HEK293 (cell line): ENCODE measurements around the gene NLGN1.

Experiments
- CTCF ChIA-PET: fragments of 350-600 bp; formaldehyde crosslinking; extraction: SDS; loops from one replicate; lab custom pipeline; 2021; ENCODE audit warnings: antibody characterized with exemption; lab: Yijun Ruan, JAX
- POLR2A ChIA-PET: fragments of 300-600 bp; formaldehyde crosslinking; extraction: SDS; loops from one replicate; lab custom pipeline; 2020; ENCODE audit warnings: antibody characterized with exemption, inconsistent platforms; lab: Yijun Ruan, JAX
- H3K27ac ChIP-seq: fragments of 200-500 bp; sonication (Bioruptor generic); 2 replicates; pipeline ENCODE4 v1.5.1; 2014; ENCODE audit warnings: low read depth, low read length, control low read depth, inconsistent platforms; ENCODE audit errors: extremely low read depth
- H3K36me3 ChIP-seq, 2 experiments: fragments of 200-500 bp in 1 of 2; sonication (Bioruptor generic) in 1 of 2; 1 replicate in 1 of 2; 2 replicates in 1 of 2; pipeline ENCODE4 v1.5.1; 2014 to 2017; ENCODE audit warnings: inconsistent platforms in 2 of 2, low read length in 2 of 2; ENCODE audit not compliant: control insufficient read depth in 2 of 2, insufficient read depth in 1 of 2
- H3K4me1 ChIP-seq: fragments of 200-500 bp; sonication (Bioruptor generic); 2 replicates; pipeline ENCODE4 v1.5.1; 2014; ENCODE audit warnings: mild to moderate bottlenecking, low read length, inconsistent platforms; ENCODE audit not compliant: control insufficient read depth, insufficient read depth
- H3K4me3 ChIP-seq: 2 replicates; pipeline ENCODE4 v1.5.1; 2011; ENCODE audit warnings: low read depth, mild to moderate bottlenecking, control low read depth, low read length, moderate library complexity
- H3K9me3 ChIP-seq: fragments of 200-500 bp; sonication (Bioruptor generic); 2 replicates; pipeline ENCODE4 v1.5.1; 2014; ENCODE audit warnings: low read depth, low read length, inconsistent platforms; ENCODE audit not compliant: control insufficient read depth, insufficient read depth
- SETDB1 ChIP-seq: IDR thresholded peaks from one replicate; pipeline ENCODE4 v1.6.1; 2017; ENCODE audit warnings: mild to moderate bottlenecking, low read length, moderate library complexity, mixed read lengths; ENCODE audit not compliant: insufficient read length
- ZBTB49 ChIP-seq: fragments of 450-650 bp; formaldehyde crosslinking; IDR thresholded peaks from 2 replicates; pipeline ENCODE4 v1.5.1; 2016; ENCODE audit warnings: missing biosample characterization, missing genetic modification characterization, low read depth
- ZBTB6 ChIP-seq: fragments of 450-650 bp; formaldehyde crosslinking; IDR thresholded peaks from 2 replicates; pipeline ENCODE4 v1.5.1; 2017; ENCODE audit warnings: missing biosample characterization, missing genetic modification characterization
- ZNF132 ChIP-seq: fragments of 450-650 bp; formaldehyde crosslinking; IDR thresholded peaks from 2 replicates; pipeline ENCODE4 v1.5.1; 2017; ENCODE audit warnings: missing biosample characterization, missing genetic modification characterization, borderline replicate concordance
- ZNF138 ChIP-seq: fragments of 450-650 bp; formaldehyde crosslinking; IDR thresholded peaks from 2 replicates; pipeline ENCODE4 v1.5.1; 2016; ENCODE audit warnings: missing biosample characterization, missing genetic modification characterization, borderline replicate concordance
- ZNF148 ChIP-seq: fragments of 450-650 bp; formaldehyde crosslinking; IDR thresholded peaks from 2 replicates; pipeline ENCODE4 v1.5.0; 2017; ENCODE audit warnings: missing biosample characterization, missing genetic modification characterization, borderline replicate concordance
- ZNF266 ChIP-seq: fragments of 450-650 bp; formaldehyde crosslinking; IDR thresholded peaks from 2 replicates; pipeline ENCODE4 v1.5.1; 2016; ENCODE audit warnings: missing biosample characterization, missing genetic modification characterization, low read depth
- ZNF280C ChIP-seq: fragments of 450-650 bp; formaldehyde crosslinking; IDR thresholded peaks from 2 replicates; pipeline ENCODE4 v1.5.1; 2016; ENCODE audit warnings: missing biosample characterization, missing genetic modification characterization
- ZNF292 ChIP-seq: fragments of 450-650 bp; formaldehyde crosslinking; IDR thresholded peaks from 2 replicates; pipeline ENCODE4 v1.5.1; 2016; ENCODE audit warnings: low read depth, missing biosample characterization, missing genetic modification characterization, borderline replicate concordance
- ZNF311 ChIP-seq: fragments of 450-650 bp; formaldehyde crosslinking; IDR thresholded peaks from 2 replicates; pipeline ENCODE4 v1.5.1; 2017; ENCODE audit warnings: missing biosample characterization, missing genetic modification characterization, borderline replicate concordance
- ZNF341 ChIP-seq: fragments of 450-650 bp; formaldehyde crosslinking; IDR thresholded peaks from 2 replicates; pipeline ENCODE4; 2016; ENCODE audit warnings: low read depth, missing biosample characterization, missing genetic modification characterization
- ZNF416 ChIP-seq: fragments of 450-650 bp; formaldehyde crosslinking; IDR thresholded peaks from 2 replicates; pipeline ENCODE4 v1.5.1; 2016; ENCODE audit warnings: missing biosample characterization, missing genetic modification characterization
- ZNF514 ChIP-seq: fragments of 450-650 bp; formaldehyde crosslinking; IDR thresholded peaks from 2 replicates; pipeline ENCODE4 v1.5.1; 2016; ENCODE audit warnings: missing biosample characterization, missing genetic modification characterization
- ZNF529 ChIP-seq: fragments of 450-650 bp; formaldehyde crosslinking; IDR thresholded peaks from 2 replicates; pipeline ENCODE4 v1.5.1; 2017; ENCODE audit warnings: missing genetic modification characterization, missing biosample characterization; ENCODE audit not compliant: insufficient replicate concordance
- ZNF530 ChIP-seq: fragments of 450-650 bp; formaldehyde crosslinking; IDR thresholded peaks from 2 replicates; pipeline ENCODE4 v1.5.1; 2016; ENCODE audit warnings: low read depth, missing biosample characterization, missing genetic modification characterization
- ZNF585B ChIP-seq: fragments of 450-650 bp; formaldehyde crosslinking; IDR thresholded peaks from 2 replicates; pipeline ENCODE4 v1.5.1; 2016; ENCODE audit warnings: missing biosample characterization, missing genetic modification characterization
- ZNF704 ChIP-seq: fragments of 450-650 bp; formaldehyde crosslinking; IDR thresholded peaks from 2 replicates; pipeline ENCODE4 v1.5.1; 2016; ENCODE audit warnings: missing biosample characterization, missing genetic modification characterization
- ZNF785 ChIP-seq: fragments of 450-650 bp; formaldehyde crosslinking; IDR thresholded peaks from 2 replicates; pipeline ENCODE4 v1.5.1; 2016; ENCODE audit warnings: missing biosample characterization, missing genetic modification characterization

The NLGN1 gene

GRCh38 chr3:174058804-174059203, 661.3 kb downstream of the NLGN1 start:
- TF ChIP-seq ZNF585B (no peak), ZNF266 (tag by site-specific recombination) (no peak), ZNF341 (tag by site-specific recombination) (no peak), ZNF138 (tag by site-specific recombination) (no peak), ZNF311 (tag by site-specific recombination) (no peak), ZBTB49 (tag by site-specific recombination) (no peak), ZNF280C (tag by site-specific recombination) (no peak), ZNF530 (tag by site-specific recombination) (no peak)

GRCh38 chr3:174060431-174060830, 662.9 kb downstream of the NLGN1 start:
- H3K27ac ChIP-seq = no peak overlapping the region
- TF ChIP-seq SETDB1 = no peak
- no peaks in the 10 kb centered on the region for H3K4me1 ChIP-seq
- no peaks in the 10 kb centered on the region for H3K9me3 ChIP-seq
- no peaks in the 10 kb centered on the region for H3K36me3 ChIP-seq
- POLR2A ChIA-PET = no interaction called here
- CTCF ChIA-PET = no interaction called here
- H3K4me3 ChIP-seq = no peak overlapping the region

More at GRCh38 chr3:174058804-174059203, 661.3 kb downstream of the NLGN1 start:
- Histone ChIP-seq H3K9me3 (no peaks in the 10 kb centered on the region), H3K36me3 (no peaks in the 10 kb centered on the region), H3K4me1 (no peaks in the 10 kb centered on the region), H3K27ac (no peak overlapping the region), H3K4me3 (no peak overlapping the region)
- CTCF ChIA-PET = no interaction called here
- POLR2A ChIA-PET = no interaction called here

- Histone ChIP-seq H3K27ac (no peak overlapping the region), H3K4me3 (no peak overlapping the region), H3K36me3 (no peaks in the 10 kb centered on the region), H3K4me1 (no peaks in the 10 kb centered on the region), H3K9me3 (no peaks in the 10 kb centered on the region)
- ChIA-PET POLR2A (no interaction called here), CTCF (interaction anchor here (0.6 kb wide), 1 partner anchor 385 kb away, joined by 6 read pairs; no protein-coding TSS in a partner anchor)
- no peak for TF ChIP-seq ZNF292 (tag by site-specific recombination)
- no peak for TF ChIP-seq ZNF785 (tag by site-specific recombination)
- TF ChIP-seq ZBTB6 (tag by site-specific recombination) = no peak
- no peak for TF ChIP-seq ZNF132 (tag by site-specific recombination)
- no peak for TF ChIP-seq ZNF341 (tag by site-specific recombination)
- TF ChIP-seq ZNF416 (tag by site-specific recombination) = no peak
- TF ChIP-seq ZNF529 (tag by site-specific recombination) = no peak
- TF ChIP-seq ZNF148 = no peak
- TF ChIP-seq ZNF704 = no peak
- TF ChIP-seq ZNF514 (tag by site-specific recombination) = no peak
Observed at GRCh38 chr3:174061162-174061561, 663.6 kb downstream of the NLGN1 start.
